Activated CD4-positive, alpha-beta T cell treated with anti-CD3 and anti-CD28 coated beads, Interleukin-2, amount 50 U/mL, for 1 hour (primary cell): ENCODE results near the gene PSTPIP2.
A peak's percentile ranks its signal among the peaks of the same experiment; 100 is the strongest.
"Not testable (repeated sequence)": the region's sequence is repeated elsewhere in the genome, so short reads cannot be mapped to it uniquely, and the experiment has no call there.

Experiments
- DNase-seq: peaks from one replicate; pipeline ENCODE4 v3.0.0-alpha.2; 2020

The PSTPIP2 gene

DNA sequence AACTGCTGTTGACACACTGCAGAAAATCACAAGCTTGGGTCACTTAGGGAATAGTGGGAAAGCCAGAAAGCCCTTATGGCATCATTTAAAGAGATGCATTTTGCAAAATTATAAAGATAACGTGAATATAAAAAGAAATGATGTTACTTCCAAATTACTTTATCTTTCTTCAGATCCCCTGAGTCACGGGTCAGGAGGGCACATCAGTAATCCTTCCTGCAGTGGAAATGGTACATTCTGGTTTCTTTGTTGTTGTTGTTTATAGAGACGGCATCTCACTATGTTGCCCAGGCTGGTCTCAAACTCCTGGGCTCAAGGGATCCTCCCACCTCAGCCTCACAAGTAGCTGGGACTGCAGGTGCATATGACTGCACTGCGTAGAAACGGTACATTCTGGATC lies 95.1 kb downstream of the PSTPIP2 start:
- no peak for DNase-seq

DNA sequence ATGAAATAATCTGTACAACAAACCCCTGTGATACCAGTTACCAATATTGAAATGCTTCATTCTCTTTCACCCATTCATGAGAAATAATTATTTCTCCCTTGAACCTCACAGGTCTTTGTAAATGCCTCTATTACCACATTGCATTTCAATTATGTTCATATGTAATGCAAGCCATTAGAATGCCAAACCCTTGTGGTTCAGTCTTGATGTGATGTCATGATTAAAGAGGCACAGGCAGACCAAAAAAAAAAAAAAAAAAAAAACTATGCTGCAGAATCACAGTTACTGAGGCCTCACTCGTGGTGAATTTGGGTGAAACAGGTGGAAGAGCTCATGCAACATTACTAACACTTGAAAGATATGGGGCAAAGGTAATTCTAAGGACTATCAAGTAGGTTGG lies 95.5 kb downstream of the PSTPIP2 start:
- no peak for DNase-seq

DNA sequence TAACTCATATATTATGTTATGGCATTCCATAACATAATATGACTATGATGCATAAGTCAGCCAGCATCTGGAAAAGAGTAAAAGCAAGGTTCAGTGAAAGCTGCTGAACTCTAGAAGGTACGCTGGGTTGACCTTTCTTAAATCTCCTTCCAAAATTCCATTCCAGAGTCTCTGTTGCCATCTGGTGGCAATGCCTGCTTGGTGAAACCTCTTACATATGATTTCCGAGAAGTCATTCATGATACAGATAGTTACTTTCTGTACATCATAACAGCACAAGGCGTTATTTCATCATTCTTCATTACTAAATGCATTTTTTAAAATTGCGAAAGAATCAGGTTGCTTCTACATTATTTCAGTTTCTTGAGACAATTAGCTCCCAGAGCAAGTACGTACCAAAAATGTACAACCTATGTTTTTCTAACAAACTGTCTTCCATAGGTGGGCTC lies 97.9 kb downstream of the PSTPIP2 start:
- peak; percentile 63 for DNase-seq

DNA sequence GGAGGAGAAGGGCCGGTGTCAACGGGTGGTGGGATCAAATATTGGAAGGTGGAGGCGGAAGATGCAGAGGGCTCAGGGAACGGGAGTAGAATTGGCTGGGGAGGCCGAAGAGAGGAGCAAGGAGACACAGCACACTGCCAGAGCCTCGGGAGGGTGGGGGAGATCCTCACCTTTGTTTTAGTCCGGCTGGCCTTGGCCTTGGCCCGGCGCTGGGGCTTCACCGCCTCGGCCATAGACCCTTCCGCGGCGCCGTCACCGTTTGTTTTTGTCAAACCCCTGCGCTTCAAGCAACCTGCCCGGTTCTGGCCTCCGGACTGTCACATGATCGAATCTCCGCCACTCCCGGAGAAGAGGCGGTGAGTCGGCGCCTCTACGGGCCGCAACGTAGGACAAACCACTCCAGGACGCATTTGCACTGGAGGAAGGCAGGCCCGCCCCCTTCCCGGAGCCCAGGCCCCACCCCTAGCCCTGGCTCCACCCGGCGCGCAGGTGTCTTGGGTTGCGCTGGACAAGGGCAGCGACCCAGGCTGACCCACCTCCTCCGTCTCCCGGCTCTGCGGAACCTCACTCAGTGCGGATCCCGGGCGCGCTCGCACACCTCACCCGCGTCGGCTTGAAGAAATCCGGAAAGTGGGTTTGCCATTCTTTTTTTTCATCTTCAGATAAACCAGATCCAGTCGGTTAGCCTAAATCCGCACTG lies 104.9 kb downstream of the PSTPIP2 start, which contains the start of gene EPG5:
TSS of gene EPG5 (minus strand) at position 323 of the 700 bp plus-strand sequence. CDS start at position 233, 90 bp downstream.
- peak; percentile 87 for DNase-seq

DNA sequence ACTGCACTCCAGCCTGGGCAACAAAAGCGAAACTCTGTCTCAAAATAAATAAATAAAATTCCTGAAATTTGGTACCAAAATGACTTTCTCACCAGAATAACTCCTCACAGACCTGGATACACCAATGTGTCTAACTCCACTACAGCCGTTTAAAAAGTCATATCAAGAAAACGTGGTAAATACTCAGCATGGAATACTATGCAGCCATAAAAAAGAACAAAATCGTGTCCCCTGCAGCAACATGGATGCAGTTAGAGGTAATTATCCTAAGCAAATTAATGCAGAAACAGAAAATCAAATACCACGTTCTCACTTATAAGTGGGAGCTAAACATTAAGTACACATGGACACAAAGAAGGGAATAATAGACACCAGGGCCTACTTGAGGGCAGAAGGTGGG lies 107.1 kb downstream of the PSTPIP2 start:
- DNase-seq = not testable (repeated sequence)

DNA sequence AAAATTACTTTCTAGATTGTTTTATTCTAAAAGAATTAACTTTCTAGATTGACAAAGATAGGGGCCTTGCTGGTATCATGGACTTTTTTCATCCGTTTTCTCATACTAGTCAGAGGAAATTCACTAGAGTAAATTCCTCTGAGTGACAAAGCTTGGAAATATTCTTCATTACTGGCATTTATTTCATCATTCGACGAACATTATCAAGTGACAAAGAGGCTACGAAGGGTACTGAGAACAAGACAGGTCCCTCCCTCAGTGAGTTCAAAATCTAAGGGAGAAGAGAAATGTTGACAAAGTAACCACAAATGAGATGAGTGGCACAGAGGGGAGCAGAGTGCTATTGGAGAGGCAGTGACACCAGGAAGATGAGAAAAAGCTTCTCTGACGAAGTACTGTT lies 109.2 kb downstream of the PSTPIP2 start:
- DNase-seq = no peak

DNA sequence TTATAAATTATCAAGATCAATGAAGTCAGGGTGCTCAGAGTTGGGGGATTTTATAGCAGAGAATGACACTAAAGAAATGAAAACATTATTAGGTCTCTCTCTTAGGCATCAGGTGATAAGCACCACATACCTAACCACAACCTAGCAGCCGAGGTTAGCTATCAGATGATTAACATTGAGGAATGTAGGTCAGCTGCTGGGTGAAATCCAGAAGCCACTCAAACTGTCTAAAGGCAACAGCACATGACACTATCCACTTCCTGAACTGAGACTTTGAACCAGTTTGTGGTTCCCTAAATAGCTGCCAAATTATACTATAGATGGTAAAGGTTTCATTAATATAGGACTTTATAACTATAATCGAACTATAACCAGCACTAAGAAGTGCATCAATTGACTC lies 109.6 kb downstream of the PSTPIP2 start:
- DNase-seq = peak; percentile 24

DNA sequence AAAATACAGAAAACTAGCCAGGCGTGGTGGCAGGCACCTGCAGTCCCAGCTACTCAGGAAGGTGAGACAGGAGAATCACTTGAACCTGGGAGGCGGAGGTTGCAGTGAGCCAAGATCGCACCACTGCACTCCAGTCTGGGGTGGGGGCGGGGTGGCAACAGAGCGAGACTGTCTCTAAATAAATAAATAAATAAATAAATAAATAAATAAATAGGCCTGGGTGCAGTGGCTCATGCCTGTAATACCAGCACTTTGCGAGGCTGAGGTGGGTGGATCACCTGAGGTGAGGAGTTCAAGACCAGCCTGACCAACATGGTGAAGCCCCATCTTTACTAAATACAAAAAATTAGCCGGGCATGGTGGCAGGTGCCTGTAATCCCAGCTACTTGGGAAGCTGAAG lies 112.6 kb downstream of the PSTPIP2 start:
- DNase-seq = not testable (repeated sequence)

DNA sequence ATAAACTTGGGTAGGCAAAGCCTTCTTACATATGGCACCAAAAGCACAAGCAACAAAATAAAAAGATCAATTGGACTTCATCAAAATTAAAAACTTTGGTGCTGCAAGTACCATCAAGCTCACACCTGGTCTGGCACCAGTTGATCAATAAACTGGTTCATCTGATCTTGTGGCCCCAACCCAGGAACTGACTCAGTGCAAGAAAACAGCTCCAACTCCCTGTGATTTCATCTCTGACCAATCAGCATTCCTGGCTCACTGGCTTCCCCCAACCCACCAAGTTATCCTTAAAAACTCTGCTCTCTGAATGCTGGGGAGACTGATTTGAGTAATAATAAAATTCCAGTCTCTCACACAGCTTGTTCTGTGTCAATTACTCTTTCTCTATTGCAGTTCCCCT lies 113.3 kb downstream of the PSTPIP2 start:
- DNase-seq = no peak

DNA sequence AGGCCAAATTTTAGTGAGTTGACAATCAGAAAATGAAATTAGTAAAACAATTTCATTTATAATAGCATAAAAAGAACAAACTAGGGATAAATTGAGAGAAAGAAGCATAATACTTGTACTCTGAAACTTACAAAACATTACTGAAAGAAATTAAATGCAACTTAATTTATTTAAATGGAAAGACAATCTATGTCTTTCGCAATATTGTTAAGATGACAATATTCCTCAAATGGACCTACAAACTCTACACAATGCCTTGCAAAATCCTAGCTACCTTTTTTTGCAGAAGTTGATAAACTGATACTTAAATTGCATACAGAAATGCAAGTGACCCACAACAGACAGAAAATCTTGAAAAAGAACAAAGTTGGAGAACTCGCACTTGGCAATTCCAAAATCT lies 114.0 kb downstream of the PSTPIP2 start:
- DNase-seq = no peak

DNA sequence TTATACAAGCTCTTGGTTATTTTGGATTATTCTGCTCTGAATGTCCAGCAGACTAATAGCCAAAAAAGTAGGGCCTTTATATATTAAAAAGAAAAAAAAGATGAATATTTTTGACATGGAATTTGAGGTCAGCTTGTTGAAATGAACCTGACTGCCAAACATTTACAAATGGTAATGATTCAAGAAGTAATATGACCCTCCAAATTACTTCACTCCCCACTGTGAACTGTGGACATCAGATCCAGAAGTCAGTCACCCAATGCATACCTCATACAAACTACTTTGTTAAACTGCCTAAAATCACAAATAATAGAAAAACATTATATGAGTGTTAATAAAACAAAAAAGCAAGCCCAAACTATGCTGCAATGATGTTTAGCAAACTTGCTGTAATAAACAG lies 115.0 kb downstream of the PSTPIP2 start:
- no peak for DNase-seq

DNA sequence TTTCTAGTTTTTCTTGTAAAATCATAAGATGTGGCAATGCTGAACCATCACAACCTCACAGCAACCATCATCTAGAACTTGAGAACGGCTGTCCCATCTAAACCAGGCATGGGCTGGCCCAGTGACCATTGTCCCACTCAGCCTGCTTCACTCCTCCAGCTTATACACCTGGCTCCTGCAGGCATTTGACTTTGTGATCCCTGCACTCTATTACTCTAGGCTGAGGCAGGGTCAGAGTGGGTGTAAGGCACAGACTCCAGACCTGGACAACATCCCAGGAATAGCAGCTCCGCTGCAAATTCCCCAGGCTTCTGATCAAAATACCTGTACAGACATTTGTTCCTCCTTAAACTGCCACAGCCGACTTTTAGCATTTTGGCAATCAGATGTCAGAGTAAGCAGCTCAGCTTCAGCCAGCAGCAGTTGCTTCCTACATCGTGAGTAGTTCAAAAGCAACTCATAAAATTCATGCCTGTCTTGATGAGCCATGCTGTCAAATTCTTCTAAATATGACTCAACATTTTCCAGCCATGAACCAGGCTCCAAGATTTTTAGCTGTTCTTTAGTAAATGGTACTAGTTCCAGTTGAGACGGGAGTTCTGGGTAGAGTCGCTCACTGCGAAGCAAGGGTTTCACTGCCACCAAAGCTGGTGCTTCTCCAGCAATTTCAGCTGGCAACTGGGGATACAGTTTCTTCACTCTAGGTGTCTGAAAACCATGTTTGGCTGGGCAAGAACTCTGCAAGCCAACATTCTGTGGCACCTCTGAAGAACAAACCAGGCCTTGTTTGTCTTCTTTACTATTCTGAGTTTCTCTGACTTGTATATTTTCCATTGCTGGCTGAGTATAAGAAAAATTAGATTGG lies 117.8 kb downstream of the PSTPIP2 start:
- DNase-seq = no peak

DNA sequence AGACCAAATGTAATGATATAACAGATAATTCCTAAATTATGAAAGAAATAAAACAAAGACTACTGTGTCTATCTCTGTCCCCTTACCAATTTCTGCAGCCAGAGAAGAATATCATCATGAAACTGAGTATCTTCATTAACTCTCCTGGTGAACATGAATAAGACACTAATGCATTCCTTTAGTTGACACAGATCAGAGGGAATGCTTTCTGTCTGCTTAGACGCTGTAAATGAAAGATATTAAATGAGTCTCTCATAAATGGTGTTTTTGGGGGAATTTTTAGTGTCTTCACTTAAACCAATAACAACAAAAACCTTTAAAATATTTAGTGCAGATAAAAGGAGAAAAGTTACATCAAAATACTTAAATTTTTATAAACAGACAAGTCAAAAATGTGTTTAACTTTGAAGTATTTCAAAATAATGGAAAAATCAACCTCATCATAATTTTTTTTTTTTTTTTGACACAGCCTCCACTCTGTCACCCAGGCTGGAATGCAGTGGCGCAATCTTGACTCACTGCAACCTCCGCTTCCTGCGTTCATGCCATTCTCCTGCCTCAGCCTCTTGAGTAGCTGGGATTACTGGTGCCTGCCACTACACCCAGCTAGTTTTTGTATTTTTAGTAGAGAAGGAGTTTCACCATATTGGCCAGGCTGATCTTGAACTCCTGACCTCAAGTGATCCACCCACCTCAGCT lies 120.9 kb downstream of the PSTPIP2 start:
- no peak for DNase-seq

DNA sequence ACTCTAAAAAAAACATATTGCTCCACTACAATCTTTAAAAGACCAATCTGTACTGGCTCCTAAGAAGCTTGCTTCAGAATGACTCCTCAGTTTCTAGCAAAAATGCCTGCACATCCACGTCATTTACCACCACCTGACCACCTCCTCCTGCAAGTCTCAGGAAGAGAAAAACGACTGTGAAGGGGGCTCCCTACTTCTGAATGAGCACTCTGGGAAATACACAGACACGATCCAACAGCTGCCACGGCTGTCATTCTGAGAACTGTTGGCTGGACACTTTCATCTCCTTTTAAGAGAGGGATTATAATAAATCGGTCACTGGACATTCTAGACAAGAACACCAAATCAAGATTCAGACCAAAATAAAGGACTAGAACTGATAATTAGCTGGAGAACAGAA lies 126.4 kb downstream of the PSTPIP2 start:
- no peak for DNase-seq

DNA sequence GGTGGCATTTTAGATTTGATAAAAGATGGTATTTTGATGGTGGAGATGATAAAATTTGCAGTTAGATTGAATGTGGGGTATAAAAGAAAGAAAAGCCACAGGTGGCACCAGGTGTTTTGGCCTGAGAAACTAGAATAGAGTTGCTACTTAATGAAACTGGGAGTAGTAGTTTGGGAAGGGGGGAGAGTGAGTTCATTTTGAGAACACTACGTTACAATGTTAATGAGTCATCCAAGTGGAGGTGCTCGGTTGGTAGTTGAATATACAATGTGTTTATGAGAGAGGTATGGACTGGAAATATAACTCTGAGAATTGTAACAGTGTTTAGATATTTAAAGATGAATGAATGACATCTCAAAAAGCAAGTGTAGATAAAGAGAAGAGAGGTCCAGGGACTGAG lies 131.3 kb downstream of the PSTPIP2 start:
- DNase-seq = no peak

DNA sequence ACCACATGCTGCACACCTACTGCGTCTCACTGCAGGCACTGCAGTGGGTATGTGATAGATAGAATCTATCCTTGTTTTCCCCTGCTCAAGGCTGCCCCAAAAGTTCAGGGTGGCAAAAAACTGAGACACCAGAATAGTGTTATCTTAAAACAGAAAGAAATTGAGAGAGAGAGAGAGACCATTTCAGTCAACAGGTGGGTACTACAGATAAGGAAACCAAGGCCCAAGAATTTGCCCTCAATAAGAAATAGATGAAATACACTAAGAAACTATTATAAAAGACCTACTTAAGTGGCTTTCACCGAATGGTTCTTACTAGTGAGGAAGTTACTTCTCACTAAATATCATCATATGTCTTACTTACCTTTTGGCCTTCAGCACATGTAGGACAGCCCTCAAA lies 132.8 kb downstream of the PSTPIP2 start:
- DNase-seq = no peak

DNA sequence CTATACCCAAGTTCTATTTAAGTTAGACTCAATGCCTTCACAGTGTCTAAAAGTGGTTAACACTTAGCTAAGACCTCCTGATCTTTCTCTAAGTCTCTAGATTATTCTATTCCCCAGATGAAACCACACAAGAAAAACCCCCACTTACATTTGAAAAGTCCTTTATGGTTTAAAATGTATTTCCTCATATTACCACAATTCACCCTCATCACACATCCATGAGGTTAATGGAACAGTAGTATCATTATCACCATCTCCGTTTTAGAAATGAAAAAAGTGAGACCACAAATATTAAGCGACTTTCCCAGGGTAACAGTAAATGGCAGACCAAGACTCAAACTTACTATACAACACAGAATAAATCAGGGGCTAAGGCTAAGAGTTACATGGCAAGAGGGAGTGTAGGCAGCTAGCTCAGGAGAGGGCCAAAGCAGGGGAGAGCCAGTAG lies 133.5 kb downstream of the PSTPIP2 start:
- no peak for DNase-seq

DNA sequence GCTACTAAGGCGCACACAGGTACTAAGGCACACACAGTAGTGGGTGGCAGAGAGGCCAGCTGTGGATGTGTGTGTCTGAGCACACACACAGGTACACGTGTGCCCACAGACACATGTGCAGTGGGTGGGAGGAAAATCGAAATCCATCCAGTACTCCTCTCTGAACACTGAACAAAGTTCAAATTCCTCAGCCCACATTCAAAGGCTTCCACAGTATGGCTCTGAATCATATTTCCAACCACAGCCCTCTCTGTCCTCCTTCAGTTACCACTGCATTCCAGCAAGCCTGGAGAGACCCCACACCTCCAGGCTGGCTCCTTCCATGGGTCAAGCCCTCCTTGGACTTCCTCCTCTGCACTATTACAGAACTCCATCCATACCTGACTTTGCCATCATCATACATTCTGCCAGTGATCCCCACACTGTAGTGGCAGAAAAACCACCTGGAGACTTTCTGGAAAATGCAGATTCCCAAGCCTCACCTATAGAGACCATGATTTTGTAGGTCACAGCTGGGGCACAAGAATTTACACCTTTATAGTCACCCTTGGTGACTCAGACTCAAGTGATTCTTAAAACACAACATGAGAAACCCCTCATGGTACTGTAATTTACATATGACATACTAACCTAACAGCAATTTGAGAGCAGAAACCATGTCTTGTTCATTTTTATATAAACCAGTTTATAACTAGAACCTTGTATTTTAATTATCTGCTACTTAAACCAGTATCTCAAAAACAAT lies 136.3 kb downstream of the PSTPIP2 start:
- no peak for DNase-seq
